Suppressor macrophage treated with lipopolysaccharide for 4 hours (primary cell): ENCODE results near the gene PEX11A.

Experiments used
- DNase-seq: peaks from one replicate; pipeline ENCODE4 v3.0.0-alpha.2; 2020

The PEX11A gene

DNA sequence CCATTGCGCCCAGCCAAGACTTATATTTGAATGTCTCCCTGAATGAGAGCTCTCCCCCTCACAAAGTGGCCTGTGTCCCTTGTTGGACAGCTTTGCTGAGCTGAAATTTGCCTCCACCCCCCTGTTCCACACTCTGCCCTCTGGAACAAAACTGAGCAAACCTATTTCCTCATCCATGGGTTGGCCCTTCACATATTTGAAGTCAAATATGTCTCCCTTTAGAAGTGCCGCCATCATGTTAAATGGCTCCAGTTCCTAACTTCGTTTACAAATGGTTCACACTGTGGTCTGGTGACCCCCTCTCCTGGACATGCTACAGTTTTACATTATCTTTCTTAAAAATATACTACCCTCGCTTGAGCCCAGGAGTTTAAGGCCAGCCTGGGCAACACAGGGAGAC lies 16.0 kb downstream of the PEX11A start:
- no peak for DNase-seq

DNA sequence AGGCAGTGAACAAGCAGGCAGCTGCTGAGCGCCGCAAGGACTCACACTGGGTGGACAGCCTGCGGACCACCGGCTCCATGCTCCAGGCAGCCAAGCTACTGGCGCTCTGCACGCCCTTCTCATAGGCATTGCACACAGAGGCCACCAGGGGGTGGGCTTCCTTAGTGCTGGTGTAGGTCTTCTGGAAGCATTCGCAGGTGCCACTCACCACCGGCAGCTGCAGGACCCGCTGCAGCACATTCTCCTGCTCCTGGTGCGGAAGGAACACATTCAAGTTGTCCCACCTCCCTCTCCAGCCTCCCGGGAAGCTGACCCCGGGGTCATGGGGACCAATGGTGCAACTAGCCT lies 17.4 kb downstream of the PEX11A start:
- peak; percentile 20 for DNase-seq

DNA sequence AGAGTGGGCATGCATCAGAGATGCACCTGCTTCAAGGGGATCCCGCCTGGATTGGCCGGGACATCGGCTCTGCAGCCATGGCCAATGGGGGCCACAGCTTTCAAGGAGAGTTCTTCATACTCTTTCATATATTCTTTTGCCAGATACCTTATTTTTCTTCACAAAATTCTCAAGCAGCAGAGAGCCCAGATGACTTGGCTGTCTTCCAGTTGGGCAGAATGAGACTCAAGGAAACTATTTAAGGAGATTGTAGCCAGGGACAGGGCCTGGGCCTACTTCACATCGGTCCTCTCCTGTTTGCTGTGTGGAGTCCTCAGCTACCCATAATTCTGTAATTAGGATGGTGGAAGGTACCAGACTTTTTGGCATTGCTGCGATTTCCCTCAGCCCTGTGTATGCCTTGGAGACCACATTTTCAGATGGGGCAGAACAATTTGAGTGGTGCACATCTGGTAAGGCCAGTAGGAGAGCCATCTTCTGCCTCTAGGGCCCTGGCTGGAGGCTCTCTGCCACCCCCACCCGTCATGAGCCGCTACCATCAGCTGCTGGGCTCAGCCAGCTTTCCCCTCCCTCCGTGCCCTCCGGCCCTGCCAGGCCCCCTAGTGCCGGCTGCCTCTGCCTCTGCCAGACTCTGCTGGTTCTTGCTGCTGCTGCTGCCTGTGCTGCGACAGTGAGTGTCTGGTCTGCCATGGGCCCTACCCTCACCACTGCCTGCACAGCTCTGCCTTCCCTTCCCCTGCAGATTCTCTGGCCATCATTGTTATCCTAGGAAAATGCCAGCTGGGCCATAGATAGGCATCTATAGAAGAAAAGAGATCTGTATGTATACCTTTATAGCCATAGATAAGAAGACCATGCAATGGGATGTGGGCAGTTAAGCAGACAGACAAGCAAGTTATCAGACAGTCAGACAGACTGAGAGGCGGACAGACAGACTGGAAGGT lies 18.1 kb downstream of the PEX11A start:
- no peak for DNase-seq

DNA sequence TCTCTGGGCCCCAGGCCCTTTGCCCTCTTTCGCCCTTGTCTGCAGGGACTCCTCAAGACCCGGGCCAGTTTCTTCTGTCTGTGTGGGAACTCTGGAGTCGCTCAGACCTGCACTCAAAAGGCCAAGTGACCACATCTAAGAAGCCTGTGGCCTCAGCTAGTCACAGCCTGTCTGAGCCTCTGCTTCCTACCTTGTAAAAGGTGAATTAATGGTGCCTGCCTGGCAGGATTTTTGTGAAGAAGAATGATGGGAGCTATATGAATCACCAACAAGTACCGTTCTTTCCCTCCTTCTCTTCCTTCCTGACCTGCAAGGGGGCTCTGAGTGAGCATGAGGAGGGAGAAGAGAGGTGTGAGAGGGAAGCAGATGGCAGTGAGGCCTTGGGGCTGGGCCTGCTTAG lies 18.9 kb downstream of the PEX11A start:
- DNase-seq: no peak

DNA sequence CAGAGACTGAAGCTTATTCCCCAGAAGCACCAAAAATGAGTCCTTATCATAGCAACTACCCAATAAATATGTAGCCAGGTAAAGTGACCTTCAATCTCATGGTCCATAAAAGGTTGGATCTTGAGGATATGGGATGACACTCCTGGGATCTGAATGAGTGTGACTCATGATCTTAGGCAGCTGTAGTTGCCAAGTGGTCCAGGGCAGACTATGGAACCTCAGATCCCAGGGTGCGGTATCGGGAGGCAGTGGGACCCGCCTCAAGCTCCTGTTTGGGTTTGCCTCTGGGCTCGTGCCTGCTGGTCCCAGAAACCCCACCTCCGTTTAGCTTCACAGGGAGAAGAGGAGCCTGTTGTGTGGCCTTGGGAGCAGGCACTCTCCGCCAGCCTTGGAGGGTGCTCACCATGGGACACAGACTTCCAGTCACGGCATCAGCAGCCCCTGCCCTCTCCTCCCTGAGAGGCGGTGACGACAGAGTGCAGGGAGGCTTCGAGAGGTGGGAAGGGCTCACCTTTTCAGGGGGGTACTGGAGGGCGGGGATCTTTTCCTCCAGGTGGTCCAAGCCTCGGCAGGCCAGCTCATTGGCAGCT lies 19.5 kb downstream of the PEX11A start:
- DNase-seq: no peak

DNA sequence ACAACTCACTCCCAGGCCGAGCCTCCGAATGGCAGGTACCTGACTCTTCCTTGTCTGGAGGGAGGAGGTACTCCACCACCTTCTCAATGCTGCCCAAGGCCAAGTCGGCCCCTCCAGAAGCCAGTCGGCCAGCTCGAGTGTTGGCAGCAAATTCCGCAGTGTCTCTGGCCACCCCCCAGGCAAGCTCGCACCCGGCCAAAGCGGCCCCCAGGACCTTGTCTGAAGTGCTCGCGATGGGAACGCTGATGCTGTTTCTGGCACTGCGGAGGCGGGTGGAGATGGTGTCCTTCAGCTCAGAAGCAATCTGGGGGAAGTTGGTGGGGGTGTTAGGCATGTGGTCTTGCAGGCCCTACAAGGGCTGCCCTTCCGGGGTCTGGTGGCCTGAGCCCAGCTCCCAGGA lies 20.6 kb downstream of the PEX11A start:
- DNase-seq: no peak

DNA sequence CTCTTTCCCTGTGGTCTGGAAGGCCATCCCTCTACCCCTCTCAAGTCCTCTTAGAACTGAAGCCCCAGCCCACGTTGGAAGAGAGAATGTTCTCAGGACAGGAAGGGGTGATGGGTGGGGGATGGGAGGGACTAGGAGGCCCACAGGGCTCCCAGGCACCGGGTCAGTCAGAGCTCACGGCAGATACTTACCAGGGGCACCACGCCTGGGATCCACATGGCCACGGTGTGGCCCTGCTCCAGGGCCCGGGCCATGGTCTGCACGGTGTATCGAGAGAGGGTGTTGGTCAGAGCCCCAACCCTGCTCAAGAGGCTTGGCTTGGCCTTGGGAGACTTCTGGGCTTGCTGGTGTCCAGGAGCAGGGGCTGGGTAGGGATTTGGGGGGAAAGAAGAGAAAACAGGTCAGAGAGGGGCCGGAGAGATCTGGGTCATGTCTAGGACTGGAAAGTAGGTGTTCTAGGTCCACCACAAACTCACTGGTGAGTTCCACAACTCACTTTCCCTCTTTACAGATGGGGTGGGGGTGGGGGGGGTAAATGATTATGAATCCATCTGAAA lies 21.2 kb downstream of the PEX11A start:
- no peak for DNase-seq

DNA sequence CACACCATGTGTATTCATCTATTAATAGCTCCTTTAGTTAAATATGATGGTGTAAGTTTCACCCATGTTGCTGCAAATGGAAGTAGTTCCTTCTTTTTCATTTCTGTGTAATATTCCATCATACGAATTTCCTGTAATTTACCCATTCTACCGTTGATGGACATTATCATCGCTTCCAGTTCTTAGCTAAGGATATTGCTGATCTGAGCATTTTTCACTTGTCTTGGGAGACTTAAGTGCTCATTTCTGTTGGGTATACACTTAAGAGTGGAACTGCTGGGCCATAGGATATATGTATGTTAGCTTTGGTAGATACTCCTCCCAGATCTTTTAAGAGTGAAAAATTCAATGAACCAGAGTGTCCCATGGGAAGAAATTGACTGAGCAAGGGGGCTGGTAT lies 22.4 kb downstream of the PEX11A start:
- DNase-seq: no peak

DNA sequence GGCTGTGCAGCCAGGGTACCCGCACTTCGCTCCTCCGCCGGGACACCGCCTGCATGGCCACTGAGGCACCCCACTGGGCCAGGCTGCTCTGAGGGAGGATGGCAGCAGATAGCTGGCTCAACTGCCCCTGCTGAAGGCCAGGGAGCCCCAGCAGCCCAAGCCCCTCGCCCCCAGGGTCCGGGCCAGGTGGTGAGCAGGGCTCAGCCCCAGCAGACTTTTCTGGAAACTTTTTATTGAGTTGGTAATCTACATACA lies 22.9 kb downstream of the PEX11A start:
- no peak for DNase-seq

DNA sequence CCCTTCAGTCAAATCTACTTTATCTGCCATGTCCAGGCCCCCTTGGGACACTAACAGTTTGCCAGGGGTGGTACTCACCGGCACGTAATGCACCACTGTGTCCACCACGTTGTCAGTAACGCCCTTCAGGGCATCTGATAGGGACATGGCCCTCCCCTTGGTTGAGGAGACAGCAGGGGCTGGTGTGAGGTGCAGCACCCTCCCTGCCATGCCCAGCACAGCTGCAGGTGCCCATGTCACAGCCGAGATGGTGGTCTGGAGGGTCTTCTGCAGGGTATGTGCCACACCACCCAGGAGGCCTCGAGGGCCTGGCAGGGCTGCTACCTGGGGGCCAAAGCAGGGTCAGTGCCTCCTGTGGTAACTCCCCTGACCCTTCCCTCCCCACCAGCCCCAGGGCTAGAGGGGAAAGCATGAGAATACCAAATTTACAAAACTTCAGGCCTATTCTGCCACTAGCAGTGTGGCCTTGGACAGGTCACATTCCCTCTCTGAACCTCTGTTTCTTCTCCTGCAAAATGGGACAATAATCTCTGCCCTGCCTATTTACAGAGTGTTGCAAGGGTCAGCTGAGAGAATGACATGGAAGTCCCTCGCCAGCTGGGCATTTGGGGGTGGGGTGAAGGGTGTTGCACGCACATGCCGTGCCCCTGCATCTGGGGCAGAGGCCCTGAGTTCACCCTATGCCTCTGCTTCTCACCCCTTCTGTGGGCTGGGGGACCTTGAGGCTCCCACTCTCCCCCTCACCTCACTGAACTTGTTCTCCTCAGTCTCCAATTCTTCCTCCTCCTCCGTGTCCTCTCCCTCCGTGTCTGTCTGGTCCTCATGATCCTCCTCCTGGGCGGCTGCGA lies 23.5 kb downstream of the PEX11A start:
- no peak for DNase-seq

DNA sequence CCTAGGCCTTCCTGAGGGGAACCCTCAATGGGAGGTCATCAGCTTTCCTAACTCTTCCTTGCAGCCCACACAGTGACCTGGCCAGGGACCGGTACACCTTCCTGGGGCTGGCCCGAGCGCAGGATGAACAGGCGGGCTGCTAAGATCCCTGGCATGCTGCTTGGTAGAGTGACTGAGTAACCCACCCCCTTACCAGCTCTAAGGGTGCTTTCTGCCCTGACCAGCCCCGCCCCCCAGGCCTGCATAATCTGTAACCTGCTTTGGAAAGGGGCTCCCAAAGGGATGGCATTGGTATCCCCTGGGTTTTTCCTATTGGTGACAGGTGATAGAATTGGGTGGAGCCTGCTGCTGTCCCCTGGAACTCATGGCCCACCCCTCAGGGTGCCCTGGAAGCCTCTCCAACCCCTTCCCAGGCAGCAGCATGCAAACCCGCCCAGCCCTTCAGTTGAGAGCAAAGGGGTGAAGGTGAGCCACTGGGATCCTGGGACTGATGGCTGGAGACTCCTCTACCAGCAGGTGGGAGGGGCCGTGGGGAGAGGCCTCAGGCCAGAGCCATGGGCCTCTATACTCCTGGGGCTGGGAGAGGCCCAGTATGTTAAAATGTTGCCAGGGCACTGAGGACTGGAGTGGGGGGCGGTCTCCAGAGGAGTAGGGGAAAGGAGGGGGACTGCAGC lies 24.2 kb downstream of the PEX11A start:
- no peak for DNase-seq

DNA sequence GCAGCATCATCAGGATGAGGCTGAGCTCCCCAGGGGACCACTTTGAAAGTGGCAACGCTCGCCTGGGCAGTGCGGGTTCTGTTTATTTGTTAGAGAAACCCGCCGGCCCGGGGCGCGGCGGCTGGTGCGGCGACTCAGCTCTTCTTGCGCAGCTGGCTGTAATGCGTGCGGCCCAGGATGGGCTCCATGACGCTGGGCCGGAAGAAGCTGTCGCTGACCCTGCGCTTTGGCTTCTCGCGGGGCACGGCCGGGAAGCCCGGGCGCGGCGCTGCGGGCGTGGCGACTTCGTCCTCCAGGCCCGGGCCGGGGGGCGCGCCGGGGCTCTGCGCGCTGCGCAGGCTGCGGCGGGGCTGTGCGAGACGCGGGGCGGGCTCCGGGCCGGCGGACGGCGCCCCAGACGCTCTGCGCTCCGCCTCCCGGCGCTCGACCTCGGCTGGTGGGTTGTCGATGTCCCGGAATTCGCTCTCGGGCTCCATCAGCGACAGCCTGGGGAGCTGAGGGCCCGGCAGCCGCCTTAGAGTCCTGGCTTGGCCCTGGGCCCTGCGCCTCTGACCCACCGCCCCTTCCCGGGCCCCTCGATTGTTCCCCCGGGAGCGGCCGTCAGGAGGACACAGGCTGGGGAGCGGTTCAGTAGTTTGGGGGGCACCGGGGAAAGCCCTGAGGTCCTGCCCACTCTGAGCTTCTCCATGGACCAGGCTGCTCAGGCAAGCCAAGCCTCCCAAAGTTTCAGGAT lies 24.9 kb downstream of the PEX11A start:
- DNase-seq: peak; percentile 58

DNA sequence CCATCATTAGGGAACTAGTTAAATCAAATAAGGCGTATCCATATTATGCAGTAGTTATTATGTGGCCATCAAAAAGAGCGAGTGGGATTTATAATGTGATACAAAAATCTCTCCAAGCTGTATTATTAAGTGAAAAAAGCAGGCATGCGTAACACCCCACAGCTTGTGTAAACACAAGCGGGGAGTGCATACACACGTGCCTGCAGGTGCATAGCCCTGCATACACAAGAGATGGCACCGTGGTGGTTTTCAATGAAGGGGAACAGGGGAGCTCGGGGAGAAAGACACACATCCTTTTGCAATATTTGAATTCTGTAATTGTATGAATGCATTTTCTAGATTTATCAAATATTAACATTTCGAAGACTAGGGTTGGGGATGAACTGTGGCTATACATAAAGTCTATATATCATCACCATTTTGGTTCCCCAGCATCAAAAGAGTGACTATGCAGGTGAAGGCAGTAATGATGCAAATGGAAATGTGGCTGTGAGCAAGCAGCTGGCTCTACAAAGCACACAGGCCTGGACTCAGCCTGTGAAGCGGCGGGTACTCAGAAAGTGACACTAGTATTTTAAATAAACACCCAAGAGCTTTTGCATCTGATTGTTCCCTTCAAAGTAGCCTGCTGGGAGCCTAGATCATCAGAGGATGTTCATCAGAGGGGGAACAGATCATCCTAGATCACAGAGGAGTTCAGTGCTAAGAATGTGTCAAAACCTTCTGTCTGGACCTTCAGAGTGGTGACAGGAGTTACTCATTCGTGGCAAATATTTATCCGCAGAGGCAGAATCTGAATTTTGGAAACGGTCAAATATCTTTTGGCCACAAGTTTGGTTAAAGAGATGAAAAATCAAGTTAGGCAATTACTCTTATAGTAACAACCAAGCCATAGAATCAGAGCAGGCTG lies 25.9 kb downstream of the PEX11A start:
- no peak for DNase-seq

DNA sequence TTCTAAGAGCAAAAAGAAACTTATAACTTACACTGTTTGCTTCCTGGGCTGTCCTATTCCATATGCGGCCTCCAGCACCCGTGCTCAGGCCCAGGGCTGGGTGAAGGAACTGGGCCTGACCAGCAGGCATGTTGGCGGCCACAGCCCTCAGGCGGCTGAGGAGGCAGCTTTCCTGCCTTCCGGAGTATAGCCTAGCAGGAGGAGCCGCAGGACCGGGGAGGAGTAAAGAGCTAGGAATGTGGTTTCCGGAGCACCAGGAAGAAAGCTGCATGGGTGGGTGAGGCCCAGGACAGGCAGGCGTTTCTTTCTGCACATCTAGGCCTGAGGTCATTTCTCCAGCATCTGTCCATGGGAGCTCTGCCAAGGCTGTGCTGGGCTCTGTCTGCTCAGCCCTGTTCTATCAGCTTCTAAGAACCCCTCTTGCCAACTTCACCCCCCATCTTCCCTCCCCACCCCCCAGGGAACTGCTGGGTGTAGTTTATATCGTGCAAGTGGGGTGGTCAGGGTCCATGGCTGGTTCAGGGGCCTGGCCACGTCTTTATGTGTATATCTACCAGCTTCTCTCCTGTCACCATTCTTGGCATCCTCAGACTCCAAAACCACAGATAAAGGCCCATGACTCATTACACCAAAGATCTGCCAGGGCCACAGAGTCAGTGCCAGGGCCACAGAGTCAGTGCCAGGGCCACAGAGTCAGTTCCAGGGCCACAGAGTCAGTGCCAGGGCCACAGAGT lies 27.5 kb downstream of the PEX11A start:
- DNase-seq: no peak

DNA sequence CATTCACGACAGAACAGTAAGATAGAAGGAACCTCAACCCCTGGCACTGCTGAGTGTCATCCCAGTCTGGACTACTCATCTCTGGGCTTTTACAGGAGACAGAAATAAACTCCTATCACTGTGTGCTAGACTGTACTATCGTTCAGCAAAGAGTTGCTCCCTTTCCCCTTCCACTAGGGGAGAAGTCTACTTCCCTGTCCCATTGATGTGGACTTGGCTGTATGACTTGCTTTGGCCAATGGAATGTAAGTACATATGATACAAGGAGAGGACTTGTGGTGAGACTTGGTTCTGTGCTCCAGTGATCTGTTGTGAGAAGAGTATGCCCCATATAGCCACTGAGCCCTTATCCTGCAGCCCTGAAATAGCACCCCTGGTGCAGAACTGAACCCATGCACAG lies 30.0 kb downstream of the PEX11A start:
- DNase-seq: no peak

DNA sequence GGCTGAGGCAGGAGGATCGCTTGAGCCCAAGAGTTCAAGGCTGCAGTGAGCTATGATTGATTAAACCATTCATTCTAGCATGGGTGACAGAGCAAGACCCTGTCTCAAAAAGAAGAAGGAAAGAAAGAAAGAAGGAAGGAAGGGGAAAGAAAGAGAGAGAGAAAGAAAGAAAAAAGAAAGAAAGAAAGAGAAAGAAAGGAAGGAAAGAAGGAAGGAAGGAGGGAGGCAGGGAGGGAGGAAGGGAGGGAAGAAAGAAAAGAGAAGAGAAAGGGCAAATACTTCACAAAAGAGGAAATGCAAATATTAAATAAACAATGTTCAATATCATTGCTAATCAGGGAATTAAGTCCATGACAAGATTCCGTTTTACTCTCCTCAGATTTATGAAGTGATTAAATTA lies 31.3 kb downstream of the PEX11A start:
- no peak for DNase-seq

DNA sequence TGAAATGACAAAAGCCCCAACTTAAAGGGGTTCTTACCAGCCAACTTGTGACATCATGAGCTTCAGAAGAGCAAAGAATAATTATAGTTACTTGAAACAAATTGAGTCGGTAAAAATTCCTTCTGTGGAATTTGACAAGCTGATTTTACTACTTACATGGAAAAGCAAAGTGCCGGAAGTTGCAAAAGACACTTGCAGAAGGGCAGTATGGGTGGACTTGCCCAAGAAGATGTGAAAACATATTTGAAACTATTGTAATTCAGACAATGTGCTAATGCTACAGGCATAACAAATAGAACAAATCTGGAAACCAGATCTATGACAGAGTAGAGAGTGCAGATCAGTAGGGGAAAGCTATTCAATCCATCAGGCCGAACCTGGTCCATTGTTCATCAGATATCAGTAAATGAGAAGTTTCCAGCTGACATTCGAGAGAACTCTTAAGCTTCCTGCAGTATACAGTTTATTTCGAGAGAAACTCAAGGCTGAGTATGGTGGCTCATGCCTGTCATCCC lies 32.8 kb downstream of the PEX11A start:
- no peak for DNase-seq

DNA sequence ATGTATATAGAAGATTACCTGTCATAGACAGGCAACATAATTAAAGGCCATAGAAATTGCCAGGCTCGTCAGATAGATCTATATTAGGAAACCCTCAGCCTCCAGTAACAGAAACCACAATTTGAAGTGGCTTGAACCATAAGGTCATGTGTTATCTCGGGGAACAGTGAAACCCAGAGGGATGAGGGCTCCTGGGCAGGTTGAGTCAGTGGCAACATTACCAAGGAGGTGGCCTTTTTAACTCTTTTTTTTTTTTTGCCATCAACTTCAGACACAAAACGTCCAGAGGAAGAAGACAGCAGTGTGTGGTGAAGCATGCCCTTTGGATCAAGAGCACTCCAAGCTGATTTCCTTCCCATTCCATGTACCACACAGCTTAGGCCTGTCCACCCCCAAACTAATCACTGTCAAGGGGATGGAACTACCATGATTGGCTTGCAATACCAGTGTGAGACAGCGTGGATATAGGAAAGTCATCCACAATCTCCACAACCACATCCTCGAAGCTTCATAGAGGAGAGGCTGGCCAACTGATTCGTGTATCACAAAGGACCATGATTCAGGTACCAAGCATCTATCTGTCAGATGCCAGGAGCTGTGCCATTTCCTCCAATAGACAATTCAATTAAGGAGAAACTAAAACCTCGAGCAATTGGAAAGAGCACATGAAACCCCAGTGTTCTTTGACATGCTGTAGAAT lies 34.3 kb downstream of the PEX11A start:
- no peak for DNase-seq
